ENCODE measurements around the gene DDB1.

Gene DDB1

DNA sequence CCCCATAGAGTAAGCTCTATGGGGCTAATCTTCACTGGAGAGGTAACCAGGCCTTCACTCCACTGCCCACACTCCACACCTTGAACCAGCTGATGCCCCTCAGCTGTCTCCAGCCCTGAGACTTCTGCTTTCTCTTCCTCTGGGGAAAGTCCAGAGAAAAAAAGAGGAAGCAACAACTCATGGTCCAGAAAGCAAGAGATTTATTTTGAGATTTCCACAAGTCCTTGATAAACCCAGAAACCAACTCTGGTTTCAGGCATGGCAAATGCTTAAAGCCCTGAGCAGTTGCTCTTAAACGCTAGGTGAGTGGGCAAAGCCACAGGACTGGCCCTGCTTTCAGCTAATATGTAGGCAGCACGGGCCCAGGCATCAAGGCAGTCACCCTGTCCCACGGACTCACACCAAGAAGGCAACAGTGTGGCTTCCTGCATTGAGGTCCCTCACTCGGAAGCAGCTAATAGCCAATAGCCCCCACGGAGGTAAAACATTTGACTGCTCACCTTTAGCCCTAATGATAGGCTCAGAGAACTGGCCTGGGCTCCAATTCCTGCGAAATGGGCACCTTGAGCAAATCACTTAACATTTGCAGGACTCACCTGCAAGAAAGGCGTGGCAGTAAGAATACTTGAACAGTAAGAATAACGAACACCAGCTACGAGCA is 24.5 kb upstream of the DDB1 start:
- Histone ChIP-seq H3K4me1 (peaks cover 75% of the 10 kb centered on the region), H3K4me2 (peak overlapping the region; percentile 94), H4K20me1 (no peaks in the 10 kb centered on the region), H3K27me3 (no peaks in the 10 kb centered on the region), H3K4me3 (peak overlapping the region; percentile 43; the same call in 1 of the 2 replicates), H3K9ac (peak overlapping the region; percentile 56; the same call in 1 of the 2 replicates), H3K9me3 (no peaks in the 10 kb centered on the region), H3K27ac (peak overlapping the region; percentile 84), H3K36me3 (peaks cover 19% of the 10 kb centered on the region)
- no peak for TF ChIP-seq Cebpa-rat (IDR thresholded peaks at IDR 0.05)

DNA sequence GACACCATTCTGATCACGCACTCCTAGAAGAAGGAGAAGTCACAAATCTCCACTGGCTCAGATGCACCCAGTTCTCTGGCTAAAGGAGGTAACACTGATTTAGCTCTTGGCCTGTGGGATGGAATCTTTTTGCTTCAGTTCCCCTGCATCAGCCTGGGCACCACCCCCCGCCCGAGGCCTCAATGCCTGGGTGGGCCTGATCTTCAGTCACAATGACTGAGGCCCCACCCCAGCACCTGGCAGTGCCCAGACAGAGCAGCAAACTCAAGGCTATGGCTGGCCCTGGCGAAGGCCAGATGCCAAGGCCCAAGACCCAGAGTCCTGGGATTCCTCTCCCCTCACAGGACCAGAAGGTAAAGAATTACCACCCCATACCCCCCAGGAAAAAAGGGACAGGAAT is 23.8 kb upstream of the DDB1 start:
- Histone ChIP-seq H3K27ac (peak overlapping the region; percentile 84), H3K36me3 (peaks cover 25% of the 10 kb centered on the region), H3K4me2 (peak overlapping the region; percentile 94), H3K9ac (peak overlapping the region; percentile 56), H3K4me1 (peaks cover 75% of the 10 kb centered on the region), H3K27me3 (no peaks in the 10 kb centered on the region), H4K20me1 (no peaks in the 10 kb centered on the region), H3K9me3 (no peaks in the 10 kb centered on the region), H3K4me3 (no peak overlapping the region)
- TF ChIP-seq Cebpa-rat (IDR thresholded peaks at IDR 0.05), result no peak

DNA sequence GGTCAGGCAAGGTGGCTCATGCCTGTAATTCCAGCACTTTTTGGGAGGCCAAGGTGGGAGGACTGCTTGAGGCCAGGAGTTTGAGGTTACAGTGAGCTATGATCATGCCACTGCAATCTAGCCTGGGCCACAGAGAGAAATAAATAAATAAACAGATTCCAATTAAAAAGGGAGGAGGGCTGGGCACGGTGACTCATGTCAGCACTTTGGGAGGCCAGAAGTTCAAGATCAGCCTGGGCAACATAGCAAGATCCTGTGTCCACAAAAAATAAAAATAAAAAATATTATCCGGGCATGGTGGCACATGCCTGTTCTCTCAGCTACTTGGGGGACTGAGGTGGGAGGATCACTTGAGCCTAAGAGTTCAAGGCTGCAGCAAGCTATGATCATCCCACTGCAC is 21.3 kb upstream of the DDB1 start:
- H3K27ac ChIP-seq, result peak overlapping the region; percentile 53; the same call in 1 of the 2 replicates
- peak overlapping the region; percentile 66 for H3K4me2 ChIP-seq
- H3K36me3 ChIP-seq, result peaks cover 48% of the 10 kb centered on the region
- H3K4me3 ChIP-seq, result no peak overlapping the region
- no peaks in the 10 kb centered on the region for H3K9me3 ChIP-seq
- no peaks in the 10 kb centered on the region for H3K27me3 ChIP-seq
- no peaks in the 10 kb centered on the region for H4K20me1 ChIP-seq
- peaks cover 56% of the 10 kb centered on the region for H3K4me1 ChIP-seq
- TF ChIP-seq Cebpa-rat (IDR thresholded peaks at IDR 0.05), result no peak
- H3K9ac ChIP-seq, result peak overlapping the region; percentile 53; the same call in 1 of the 2 replicates

DNA sequence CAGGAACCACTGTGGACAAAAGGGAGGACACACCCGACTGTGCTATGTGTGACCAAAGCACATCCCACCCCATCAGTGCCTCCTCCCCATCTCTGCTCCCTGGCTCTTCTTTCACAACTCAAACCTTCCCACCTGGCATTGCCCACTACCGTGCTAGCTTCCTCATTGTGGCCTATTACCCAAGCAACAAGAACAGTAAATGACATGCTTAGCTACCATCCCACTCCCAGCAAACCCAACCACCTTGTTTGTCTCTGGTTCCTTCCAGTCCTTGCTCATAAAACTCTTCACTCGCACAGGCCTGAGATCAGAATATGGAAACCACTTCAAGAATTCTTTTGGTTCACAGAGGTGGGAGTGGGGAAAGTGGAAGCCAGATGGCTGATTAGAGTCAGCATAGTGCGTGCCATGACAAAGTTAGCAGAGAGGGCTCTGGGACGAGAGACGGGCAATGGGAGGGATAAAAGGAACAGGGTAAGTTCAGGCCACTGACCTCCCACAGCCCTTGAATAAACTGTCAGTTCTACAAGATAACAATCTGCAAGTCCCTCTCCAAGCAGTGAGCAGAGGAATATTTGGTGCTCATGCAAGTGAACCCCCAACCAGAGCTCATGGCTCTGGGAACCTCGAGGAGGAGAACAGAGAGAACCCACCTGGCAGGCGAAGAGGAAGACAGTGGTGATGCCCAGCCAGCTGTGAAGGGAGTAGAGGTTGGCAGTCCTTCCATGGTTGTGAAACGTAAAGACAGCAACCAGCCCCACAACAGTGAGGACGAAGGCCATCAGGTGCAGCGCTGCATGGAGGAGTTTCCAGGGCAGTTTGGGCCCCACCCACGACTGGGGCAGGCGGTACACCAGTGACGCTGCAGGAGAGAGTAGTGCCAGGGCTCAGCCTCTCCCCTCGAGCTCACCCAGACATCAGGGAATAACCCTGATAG is 20.5 kb upstream of the DDB1 start:
- peaks cover 48% of the 10 kb centered on the region for H3K4me1 ChIP-seq
- H3K36me3 ChIP-seq, result peaks cover 56% of the 10 kb centered on the region
- no peaks in the 10 kb centered on the region for H4K20me1 ChIP-seq
- H3K27ac ChIP-seq, result peak overlapping the region; percentile 53; the same call in 1 of the 2 replicates
- H3K4me2 ChIP-seq, result peak overlapping the region; percentile 66
- H3K9me3 ChIP-seq, result no peaks in the 10 kb centered on the region
- TF ChIP-seq Cebpa-rat (IDR thresholded peaks at IDR 0.05), result no peak
- peak overlapping the region; percentile 53 for H3K9ac ChIP-seq
- H3K4me3 ChIP-seq, result no peak overlapping the region
- H3K27me3 ChIP-seq, result no peaks in the 10 kb centered on the region

DNA sequence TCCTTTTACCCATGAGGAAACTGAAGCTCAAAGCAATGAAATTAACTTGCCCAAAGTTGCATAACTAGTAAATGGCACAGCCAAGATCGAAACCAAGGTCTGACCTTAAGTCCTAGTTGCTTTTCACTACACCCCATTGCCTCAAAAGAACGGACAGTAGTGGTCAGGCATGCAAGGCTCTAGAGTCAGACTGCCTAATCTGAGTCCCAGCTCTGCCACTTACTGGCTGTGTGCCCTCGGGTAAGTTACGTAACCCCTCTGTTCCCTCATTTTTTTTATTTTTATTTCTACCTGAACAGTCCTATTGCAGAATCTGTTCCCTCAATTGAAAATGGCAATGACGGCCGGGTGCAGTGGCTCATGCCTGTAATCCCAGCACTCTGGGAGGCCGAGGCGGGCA is 19.1 kb upstream of the DDB1 start:
- no peak overlapping the region for H3K27ac ChIP-seq
- no peaks in the 10 kb centered on the region for H3K27me3 ChIP-seq
- peaks cover 70% of the 10 kb centered on the region for H3K36me3 ChIP-seq
- no peak; the same call in 1 of the 2 replicates for TF ChIP-seq Cebpa-rat (IDR thresholded peaks at IDR 0.05)
- no peak overlapping the region for H3K4me3 ChIP-seq
- H4K20me1 ChIP-seq, result no peaks in the 10 kb centered on the region
- H3K9me3 ChIP-seq, result no peaks in the 10 kb centered on the region
- H3K4me1 ChIP-seq, result peaks cover 34% of the 10 kb centered on the region
- H3K9ac ChIP-seq, result no peak overlapping the region
- no peak overlapping the region for H3K4me2 ChIP-seq

DNA sequence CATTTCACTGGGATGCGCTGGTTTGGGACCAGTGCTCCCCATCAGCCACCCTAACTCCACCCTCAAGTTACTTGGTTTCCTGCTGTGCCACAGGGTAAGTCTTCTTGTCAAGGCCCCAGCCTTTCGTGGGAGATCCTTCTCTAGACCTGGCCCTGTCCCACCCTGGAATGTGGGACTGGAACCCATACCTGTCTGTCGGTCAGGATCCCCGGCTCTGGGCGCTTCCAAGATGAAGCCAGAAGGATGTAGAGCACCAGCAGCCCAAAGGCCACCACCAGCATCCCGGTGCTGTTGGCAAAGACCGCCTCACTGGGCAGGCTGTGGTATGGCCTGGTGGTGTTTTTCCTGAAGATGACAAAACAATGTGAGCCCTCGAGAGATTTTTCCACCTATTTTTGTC is 17.9 kb upstream of the DDB1 start:
- Histone ChIP-seq H3K27me3 (no peaks in the 10 kb centered on the region), H3K9ac (no peak overlapping the region), H3K36me3 (peaks cover 82% of the 10 kb centered on the region), H3K9me3 (no peaks in the 10 kb centered on the region), H3K4me3 (no peak overlapping the region), H3K4me2 (no peak overlapping the region), H3K27ac (no peak overlapping the region), H3K4me1 (peaks cover 22% of the 10 kb centered on the region), H4K20me1 (no peaks in the 10 kb centered on the region)
- TF ChIP-seq Cebpa-rat (IDR thresholded peaks at IDR 0.05), result no peak

DNA sequence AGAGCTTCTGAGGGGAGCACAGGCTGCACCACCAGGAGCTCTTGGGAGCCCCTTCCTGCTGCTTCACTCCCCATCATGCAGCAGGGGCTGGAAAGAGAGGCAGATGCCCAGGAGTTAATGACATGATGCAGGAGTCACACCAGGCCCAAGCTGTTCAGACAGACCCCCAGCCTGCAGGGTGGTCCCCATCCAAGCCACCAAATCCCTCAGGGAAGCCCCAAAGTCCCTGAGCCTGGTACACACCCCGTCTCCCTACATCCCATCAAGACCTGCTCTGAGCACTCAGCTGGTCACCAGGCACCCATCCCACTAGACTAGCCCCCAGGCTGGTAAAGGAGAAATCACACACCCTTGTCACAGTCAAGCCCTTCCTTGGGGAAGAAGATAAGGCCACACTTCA is 17.4 kb upstream of the DDB1 start:
- H3K4me2 ChIP-seq, result no peak overlapping the region
- H4K20me1 ChIP-seq, result no peaks in the 10 kb centered on the region
- no peak for TF ChIP-seq Cebpa-rat (IDR thresholded peaks at IDR 0.05)
- H3K4me1 ChIP-seq, result peaks cover 19% of the 10 kb centered on the region
- no peaks in the 10 kb centered on the region for H3K9me3 ChIP-seq
- H3K27me3 ChIP-seq, result no peaks in the 10 kb centered on the region
- no peak overlapping the region for H3K4me3 ChIP-seq
- no peak overlapping the region for H3K27ac ChIP-seq
- H3K36me3 ChIP-seq, result peaks cover 87% of the 10 kb centered on the region
- no peak overlapping the region for H3K9ac ChIP-seq

DNA sequence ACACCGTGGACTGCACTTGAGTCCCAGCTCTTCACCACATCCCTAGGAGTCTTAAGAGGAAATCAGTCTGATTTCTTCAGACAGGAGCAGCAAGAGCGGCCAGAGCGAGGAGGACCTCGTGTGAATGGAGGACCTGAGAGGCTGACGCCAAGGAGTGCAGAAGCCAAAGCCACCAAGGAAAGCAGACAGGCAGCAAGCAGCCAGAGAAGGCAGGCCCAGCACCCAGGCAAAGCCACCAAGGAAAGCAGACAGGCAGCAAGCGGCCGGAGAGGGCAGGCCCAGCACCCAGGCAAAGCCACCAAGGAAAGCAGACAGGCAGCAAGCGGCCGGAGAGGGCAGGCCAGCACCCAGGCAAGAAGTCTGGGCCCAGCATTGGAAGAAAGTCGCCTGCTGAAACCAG is 17.0 kb upstream of the DDB1 start:
- peaks cover 19% of the 10 kb centered on the region for H3K4me1 ChIP-seq
- H4K20me1 ChIP-seq, result no peaks in the 10 kb centered on the region
- H3K4me3 ChIP-seq, result no peak overlapping the region
- H3K27ac ChIP-seq, result no peak overlapping the region
- H3K4me2 ChIP-seq, result no peak overlapping the region
- peaks cover 91% of the 10 kb centered on the region for H3K36me3 ChIP-seq
- H3K27me3 ChIP-seq, result no peaks in the 10 kb centered on the region
- H3K9ac ChIP-seq, result 0 out of 2 replicates have a peak overlapping the region, but pooled peaks have one; percentile 12
- no peaks in the 10 kb centered on the region for H3K9me3 ChIP-seq
- TF ChIP-seq Cebpa-rat (IDR thresholded peaks at IDR 0.05), result no peak

DNA sequence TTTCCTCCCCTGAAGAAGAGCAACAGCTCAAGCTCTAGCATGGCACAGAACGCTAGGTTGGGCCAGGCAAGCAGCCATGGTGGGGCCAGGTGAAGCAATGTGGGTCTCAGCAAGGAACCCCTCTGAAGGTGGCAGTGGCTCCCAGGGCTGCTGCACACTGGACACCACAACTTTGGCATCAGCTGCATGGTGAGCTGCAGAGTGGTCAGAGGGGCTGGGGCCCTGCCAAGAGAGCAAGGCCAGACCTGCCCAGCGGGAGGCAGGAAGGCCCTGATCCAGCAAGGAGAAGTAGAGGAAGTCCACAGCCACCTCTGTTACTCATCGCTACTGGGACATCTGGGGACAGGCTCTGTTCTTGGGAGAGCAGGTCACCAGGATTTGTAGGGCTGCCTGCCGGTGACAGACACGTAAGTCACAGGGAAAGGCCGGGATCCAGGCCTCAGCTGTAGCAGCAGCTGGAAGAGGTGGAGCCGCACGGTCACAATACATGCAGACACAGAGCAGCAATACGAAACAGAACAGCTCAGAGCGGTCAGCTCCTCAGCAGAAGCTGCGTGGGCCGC is 16.4 kb upstream of the DDB1 start:
- no peak for TF ChIP-seq Cebpa-rat (IDR thresholded peaks at IDR 0.05)
- H3K27me3 ChIP-seq, result no peaks in the 10 kb centered on the region
- no peak overlapping the region for H3K4me2 ChIP-seq

More for the DNA sequence above, 16.4 kb upstream of the DDB1 start:
- H3K9me3 ChIP-seq, result no peaks in the 10 kb centered on the region
- H3K9ac ChIP-seq, result no peak overlapping the region
- no peak overlapping the region for H3K27ac ChIP-seq
- no peaks in the 10 kb centered on the region for H4K20me1 ChIP-seq
- no peak overlapping the region for H3K4me3 ChIP-seq
- peaks cover 15% of the 10 kb centered on the region for H3K4me1 ChIP-seq
- H3K36me3 ChIP-seq, result peaks cover 95% of the 10 kb centered on the region

All from BLaER1 (cell line).